HG03175 (cell line): ENCODE data around the gene CIDEB.
"Not testable (repeated sequence)": the region's sequence is repeated elsewhere in the genome, so short reads cannot be mapped to it uniquely, and the experiment has no call there.

Source experiments
- ATAC-seq: cut with Tn5 transposase; IDR thresholded peaks from one replicate; pipeline ENCODE4 v1.9.1; 2021; ENCODE audit warnings: mild to moderate bottlenecking, moderate library complexity; ENCODE audit not compliant: unreplicated experiment

The CIDEB gene

GRCh38 chr14:24332268-24332993 lies 24.7 kb upstream of the CIDEB start:
- ATAC-seq: peak; percentile 83

GRCh38 chr14:24331731-24332267 lies 24.0 kb upstream of the CIDEB start:
- ATAC-seq: no peak

- ATAC-seq: no peak
These were observed 23.3 kb upstream of the CIDEB start for GRCh38 chr14:24330973-24331674.

GRCh38 chr14:24329736-24330135 lies 22.0 kb upstream of the CIDEB start:
- no peak for ATAC-seq

GRCh38 chr14:24329073-24329663 lies 21.4 kb upstream of the CIDEB start:
- no peak for ATAC-seq

- ATAC-seq: not testable (repeated sequence)
These were observed 20.1 kb upstream of the CIDEB start for GRCh38 chr14:24327914-24328313.

- no peak for ATAC-seq
These were observed 19.5 kb upstream of the CIDEB start for GRCh38 chr14:24327303-24327702.

- ATAC-seq: no peak
These were observed 18.2 kb upstream of the CIDEB start for GRCh38 chr14:24325963-24326362.

GRCh38 chr14:24325041-24325530 lies 17.3 kb upstream of the CIDEB start:
- no peak for ATAC-seq

- no peak for ATAC-seq
These were observed 16.2 kb upstream of the CIDEB start for GRCh38 chr14:24324024-24324423.

GRCh38 chr14:24323341-24323740 lies 15.6 kb upstream of the CIDEB start:
- ATAC-seq: no peak

GRCh38 chr14:24322672-24323071 lies 14.9 kb upstream of the CIDEB start:
- ATAC-seq: no peak

GRCh38 chr14:24321212-24321975 lies 13.6 kb upstream of the CIDEB start:
- no peak for ATAC-seq

GRCh38 chr14:24317141-24317928 lies 9.6 kb upstream of the CIDEB start:
- no peak for ATAC-seq

GRCh38 chr14:24316597-24316950 lies 8.8 kb upstream of the CIDEB start:
- no peak for ATAC-seq

- no peak for ATAC-seq
These were observed 8.2 kb upstream of the CIDEB start for GRCh38 chr14:24315807-24316596.

- ATAC-seq: no peak
These were observed 7.5 kb upstream of the CIDEB start for GRCh38 chr14:24315243-24315806.

GRCh38 chr14:24314377-24315193 lies 6.8 kb upstream of the CIDEB start:
- no peak for ATAC-seq
